H9 (cell line): ENCODE measurements around the gene CCDC63. TPM values are rescaled to one million over a fixed set of nuclear protein-coding genes. Genes with fewer than 3 reads are reported as not detected.
A peak's percentile ranks its signal among the peaks of the same experiment; 100 is the strongest.

Source experiments
- DNase-seq: peaks from one replicate; pipeline ENCODE4 v3.0.0-alpha.2; 2017
- H2AFZ ChIP-seq: one replicate; pipeline ENCODE4 v1.6.1; 2013; ENCODE audit warnings: mild to moderate bottlenecking, low read length, control low read depth, moderate library complexity
- H2AK5ac ChIP-seq: 2 replicates; pipeline ENCODE4 v1.6.1; 2013; ENCODE audit warnings: low read length, control low read depth, mixed read lengths; ENCODE audit not compliant: insufficient read length
- H2BK120ac ChIP-seq: one replicate; pipeline ENCODE4 v1.6.1; 2013; ENCODE audit warnings: low read depth, mild to moderate bottlenecking, low read length, control low read depth, inconsistent platforms; ENCODE audit not compliant: poor library complexity, severe bottlenecking
- H2BK12ac ChIP-seq: 2 replicates; pipeline ENCODE4 v1.6.1; 2013; ENCODE audit warnings: low read length, control low read depth, mixed read lengths, low read depth; ENCODE audit not compliant: insufficient read length
- H2BK15ac ChIP-seq: 2 replicates; pipeline ENCODE4 v1.6.1; 2013; ENCODE audit warnings: low read depth, low read length, control low read depth
- H2BK20ac ChIP-seq: one replicate; pipeline ENCODE4 v1.6.1; 2013; ENCODE audit warnings: low read depth, mild to moderate bottlenecking, low read length, control low read depth, inconsistent platforms; ENCODE audit not compliant: poor library complexity, severe bottlenecking
- H2BK5ac ChIP-seq: 2 replicates; pipeline ENCODE4 v1.6.1; 2013; ENCODE audit warnings: low read length, control low read depth, mixed read lengths; ENCODE audit not compliant: insufficient read length
- H3K14ac ChIP-seq: 2 replicates; pipeline ENCODE4 v1.6.1; 2013; ENCODE audit warnings: low read length, control low read depth; ENCODE audit not compliant: insufficient read depth
- H3K18ac ChIP-seq: 2 replicates; pipeline ENCODE4 v1.6.1; 2013; ENCODE audit warnings: low read depth, mild to moderate bottlenecking, mixed read lengths, low read length, control low read depth; ENCODE audit not compliant: insufficient read length
- H3K23ac ChIP-seq: 2 replicates; pipeline ENCODE4 v1.6.1; 2013; ENCODE audit warnings: low read length, control low read depth, mixed read lengths, low read depth; ENCODE audit not compliant: insufficient read length
- H3K23me2 ChIP-seq: 2 replicates; pipeline ENCODE4 v1.6.1; 2013; ENCODE audit warnings: low read depth, mild to moderate bottlenecking, mixed read lengths, low read length, control low read depth; ENCODE audit not compliant: insufficient read length, poor library complexity, severe bottlenecking
- H3K27ac ChIP-seq: 2 replicates; pipeline ENCODE4 v1.5.1; 2013; ENCODE audit warnings: low read length, control low read depth, mixed read lengths, low read depth; ENCODE audit not compliant: insufficient read length
- H3K27me3 ChIP-seq: 2 replicates; pipeline ENCODE4 v1.6.1; 2013; ENCODE audit warnings: low read length, control low read depth, inconsistent platforms; ENCODE audit not compliant: insufficient read depth
- H3K4ac ChIP-seq: 2 replicates; pipeline ENCODE4 v1.6.1; 2013; ENCODE audit warnings: low read depth, mild to moderate bottlenecking, control low read depth, inconsistent platforms, low read length, moderate library complexity
- H3K4me1 ChIP-seq: 2 replicates; pipeline ENCODE4 v1.6.1; 2013; ENCODE audit warnings: low read length, control low read depth, inconsistent platforms; ENCODE audit not compliant: insufficient read depth
- H3K4me2 ChIP-seq: 2 replicates; pipeline ENCODE4 v1.6.1; 2013; ENCODE audit warnings: low read length, control low read depth, mixed read lengths; ENCODE audit not compliant: insufficient read length, insufficient read depth
- H3K56ac ChIP-seq: 2 replicates; pipeline ENCODE4 v1.6.1; 2013; ENCODE audit warnings: low read depth, mild to moderate bottlenecking, mixed read lengths, low read length, control low read depth; ENCODE audit not compliant: insufficient read length
- H3K79me1 ChIP-seq: 2 replicates; pipeline ENCODE4 v1.6.1; 2013; ENCODE audit warnings: low read depth, mild to moderate bottlenecking, moderate library complexity, low read length, control low read depth, inconsistent platforms; ENCODE audit not compliant: insufficient read depth, poor library complexity, severe bottlenecking
- H3K79me2 ChIP-seq: 2 replicates; pipeline ENCODE4 v1.6.1; 2013; ENCODE audit warnings: low read length, control low read depth, inconsistent platforms; ENCODE audit not compliant: insufficient read depth
- H3K9ac ChIP-seq: 2 replicates; pipeline ENCODE4 v1.6.1; 2013; ENCODE audit warnings: low read length, control low read depth, mixed read lengths; ENCODE audit not compliant: insufficient read length; ENCODE audit errors: extremely low read depth
- H3K9me3 ChIP-seq: one replicate; pipeline ENCODE4 v1.6.1; 2013; ENCODE audit warnings: low read depth, low read length, inconsistent platforms; ENCODE audit not compliant: control insufficient read depth
- H3T11ph ChIP-seq: one replicate; pipeline ENCODE4 v1.6.1; 2013; ENCODE audit warnings: mild to moderate bottlenecking, low read length, control low read depth, inconsistent platforms
- H4K20me1 ChIP-seq: one replicate; pipeline ENCODE4 v1.6.1; 2013; ENCODE audit not compliant: control insufficient read depth, insufficient read length, insufficient read depth
- H4K5ac ChIP-seq: 2 replicates; pipeline ENCODE4 v1.6.1; 2013; ENCODE audit warnings: low read depth, mild to moderate bottlenecking, mixed read lengths, low read length, control low read depth; ENCODE audit not compliant: insufficient read length
- H4K8ac ChIP-seq: replicated peaks from 2 replicates; pipeline ENCODE4 v1.6.1; 2013; ENCODE audit warnings: low read length, control low read depth, mixed read lengths, low read depth; ENCODE audit not compliant: insufficient read length
- H4K91ac ChIP-seq: 2 replicates; pipeline ENCODE4 v1.6.1; 2013; ENCODE audit warnings: low read depth, mild to moderate bottlenecking, moderate library complexity, mixed read lengths, low read length, control low read depth; ENCODE audit not compliant: insufficient read length
- H3K27ac Mint-ChIP-seq, 3 experiments: 2 replicates in 2 of 3; 3 replicates in 1 of 3; pipeline ENCODE4 v1.8.0; 2020 to 2021; ENCODE audit warnings: mixed read lengths in 3 of 3, mild to moderate bottlenecking in 1 of 3, moderate library complexity in 1 of 3
- H3K27me3 Mint-ChIP-seq: 2 replicates; pipeline ENCODE4 v1.8.0; 2021; ENCODE audit warnings: low read depth, mild to moderate bottlenecking, moderate library complexity, mixed read lengths
- H3K36me3 Mint-ChIP-seq, 3 experiments: 2 replicates in 2 of 3; 3 replicates in 1 of 3; pipeline ENCODE4 v1.8.0; 2020 to 2021; ENCODE audit warnings: low read depth in 3 of 3, mixed read lengths in 3 of 3; ENCODE audit not compliant: insufficient read depth in 1 of 3
- H3K4me1 Mint-ChIP-seq, 2 experiments: 2 replicates each; pipeline ENCODE4 v1.8.0; 2020; ENCODE audit warnings: mixed read lengths in 2 of 2
- H3K4me3 Mint-ChIP-seq, 2 experiments: 2 replicates in 1 of 2; 3 replicates in 1 of 2; pipeline ENCODE4 v1.8.0; 2020 to 2021; ENCODE audit warnings: mild to moderate bottlenecking in 2 of 2, mixed read lengths in 2 of 2, moderate library complexity in 1 of 2
- H3K9me3 Mint-ChIP-seq, 2 experiments: 2 replicates in 1 of 2; 3 replicates in 1 of 2; pipeline ENCODE4 v1.8.0; 2020; ENCODE audit warnings: mild to moderate bottlenecking in 2 of 2, mixed read lengths in 2 of 2, moderate library complexity in 1 of 2
- CTCF ChIP-seq: fragments of 200-600 bp; sonication (generic); conservative IDR thresholded peaks from 3 replicates; pipeline ENCODE4 v1.8.0; 2021; ENCODE audit warnings: antibody characterized with exemption, mild to moderate bottlenecking
- WGBS: extraction: QIAGEN DNeasy Blood & Tissue Kit; methylation state at CpG from one replicate; pipeline ENCODE4 v1.1.7; 2013; ENCODE audit warnings: missing lambda C conversion rate, low lambda C conversion rate, mixed read lengths; ENCODE audit not compliant: insufficient read length; ENCODE audit errors: extremely low coverage; 5-methylcytosine and 5-hydroxymethylcytosine counted together
- total RNA-seq: library from RNA; stranded (reverse); gene quantifications from 2 replicates; pipeline ENCODE4 v1.2.1, GENCODE V29; 2021

Gene CCDC63
- total RNA-seq, 1 experiment from 2014 or later: 0.77 TPM

- Histone ChIP-seq H3K79me2 (no peaks in the 10 kb centered on the region; the same call in 1 of the 2 replicates), H4K5ac (no peak overlapping the region), H3K56ac (no peak overlapping the region), H2BK15ac (no peak overlapping the region), H3K9ac (no peak overlapping the region), H2AFZ (no peak overlapping the region), H3K27me3 (no peaks in the 10 kb centered on the region), H2AK5ac (no peak overlapping the region), H3K4me2 (no peak overlapping the region), H3K27ac (no peak overlapping the region), H4K8ac (no peak overlapping the region), H3K79me1 (no peaks in the 10 kb centered on the region), H3K23me2 (peaks cover 4% of the 10 kb centered on the region), H3K9me3 (peaks cover 8% of the 10 kb centered on the region), H4K20me1 (no peaks in the 10 kb centered on the region), H2BK20ac (no peak overlapping the region), H3K23ac (no peak overlapping the region), H3K14ac (no peak overlapping the region; the same call in 1 of the 2 replicates), H2BK12ac (no peak overlapping the region), H2BK5ac (no peak overlapping the region), H4K91ac (no peak overlapping the region), H2BK120ac (no peak overlapping the region), H3K4ac (no peak overlapping the region), H3T11ph (no peak overlapping the region), H3K18ac (no peak overlapping the region), H3K4me1 (peaks cover 3% of the 10 kb centered on the region; the same call in 1 of the 2 replicates)
- Mint-ChIP-seq H3K27ac (no peak overlapping the region; a peak in 1 of 7 replicates), H3K36me3 (peaks cover 8 to 50% (median 17%) of the 10 kb centered on the region in 3 experiments), H3K9me3 (peaks cover 13 to 14% of the 10 kb centered on the region in 2 experiments), H3K27me3 (no peaks in the 10 kb centered on the region), H3K4me3 (no peak overlapping the region), H3K4me1 (peaks cover 24% of the 10 kb centered on the region in 2 experiments)
- peak; percentile 29 for DNase-seq
- no peak for TF ChIP-seq CTCF
- no CpG with 5 or more reads among the region's 6 CpGs for WGBS
Measured at GRCh38 chr12:110941391-110941790, 94.6 kb downstream of the CCDC63 start.
